Hepatocyte (in vitro differentiated cells): ENCODE results near the gene MAP6.

Experiments used
- EZH2 ChIP-seq: fragments of 200-600 bp; sonication (generic); IDR thresholded peaks from 2 replicates; pipeline ENCODE4 v1.6.1; 2016; ENCODE audit warnings: antibody characterized with exemption, mild to moderate bottlenecking, borderline replicate concordance
- EZH2phosphoT487 ChIP-seq: fragments of 200-600 bp; sonication (generic); IDR thresholded peaks from one replicate; pipeline ENCODE4 v1.6.1; 2018; ENCODE audit warnings: antibody characterized with exemption, mild to moderate bottlenecking, low read depth, moderate library complexity; ENCODE audit not compliant: unreplicated experiment, severe bottlenecking
- TF ChIP-seq, protein P1 (sequence below): fragments of 200-600 bp; sonication (generic); IDR thresholded peaks from 2 replicates; pipeline ENCODE4 v1.5.1; 2016; ENCODE audit warnings: antibody characterized with exemption, mild to moderate bottlenecking; ENCODE audit not compliant: poor library complexity

DNA sequence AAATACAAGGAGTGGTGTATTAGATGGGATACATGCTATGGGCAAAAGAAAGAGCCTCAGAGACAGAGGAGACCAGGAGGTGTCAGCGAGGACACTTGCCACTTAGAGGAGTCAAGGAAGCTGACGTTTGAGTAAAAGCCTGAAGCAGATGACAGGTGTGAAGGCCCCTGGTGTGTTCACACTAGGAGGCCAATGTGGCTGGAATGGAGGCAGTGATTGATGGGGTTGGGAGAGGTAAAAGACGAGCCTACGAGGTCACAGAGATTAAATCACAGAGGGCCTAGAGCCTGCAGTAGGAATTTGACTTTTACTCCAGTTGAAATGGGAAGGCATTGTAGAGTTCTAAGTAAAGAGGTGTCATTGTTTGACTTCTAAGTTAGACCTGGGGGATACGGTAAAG, 131.1 kb downstream of the MAP6 start:
- TF ChIP-seq EZH2phosphoT487, result no peak
- TF ChIP-seq, protein P1, sequence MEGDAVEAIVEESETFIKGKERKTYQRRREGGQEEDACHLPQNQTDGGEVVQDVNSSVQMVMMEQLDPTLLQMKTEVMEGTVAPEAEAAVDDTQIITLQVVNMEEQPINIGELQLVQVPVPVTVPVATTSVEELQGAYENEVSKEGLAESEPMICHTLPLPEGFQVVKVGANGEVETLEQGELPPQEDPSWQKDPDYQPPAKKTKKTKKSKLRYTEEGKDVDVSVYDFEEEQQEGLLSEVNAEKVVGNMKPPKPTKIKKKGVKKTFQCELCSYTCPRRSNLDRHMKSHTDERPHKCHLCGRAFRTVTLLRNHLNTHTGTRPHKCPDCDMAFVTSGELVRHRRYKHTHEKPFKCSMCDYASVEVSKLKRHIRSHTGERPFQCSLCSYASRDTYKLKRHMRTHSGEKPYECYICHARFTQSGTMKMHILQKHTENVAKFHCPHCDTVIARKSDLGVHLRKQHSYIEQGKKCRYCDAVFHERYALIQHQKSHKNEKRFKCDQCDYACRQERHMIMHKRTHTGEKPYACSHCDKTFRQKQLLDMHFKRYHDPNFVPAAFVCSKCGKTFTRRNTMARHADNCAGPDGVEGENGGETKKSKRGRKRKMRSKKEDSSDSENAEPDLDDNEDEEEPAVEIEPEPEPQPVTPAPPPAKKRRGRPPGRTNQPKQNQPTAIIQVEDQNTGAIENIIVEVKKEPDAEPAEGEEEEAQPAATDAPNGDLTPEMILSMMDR, result no peak
- TF ChIP-seq EZH2, result no peak
